SK-N-SH treated with all-trans-retinoic acid at 6 μM for 48 hours (cell line): ENCODE results near the gene SMAD3.
A peak's percentile ranks its signal among the peaks of the same experiment; 100 is the strongest.

ENCODE experiments used
- ATAC-seq: fragments of 200-7000 bp; cut with Tn5 transposase; 3 replicates; pipeline ENCODE4 v1.9.1; 2020; ENCODE audit warnings: mild to moderate bottlenecking, moderate library complexity
- BACH2 ChIP-seq: fragments of 250-450 bp; sonication (Bioruptor Pico); IDR thresholded peaks from 2 replicates; pipeline ENCODE4 v1.9.0; 2021; ENCODE audit warnings: mild to moderate bottlenecking, borderline replicate concordance
- CREB5 ChIP-seq: fragments of 250-450 bp; sonication (Bioruptor Pico); IDR thresholded peaks from 2 replicates; pipeline ENCODE4 v1.5.1; 2020; ENCODE audit warnings: low read depth, mild to moderate bottlenecking, moderate library complexity
- CSDC2 ChIP-seq: fragments of 250-450 bp; sonication (Bioruptor Pico); IDR thresholded peaks from 2 replicates; pipeline ENCODE4 v1.5.0; 2020; ENCODE audit warnings: mild to moderate bottlenecking, moderate library complexity
- CSRNP3 ChIP-seq: fragments of 250-450 bp; sonication (Bioruptor Pico); IDR thresholded peaks from 2 replicates; pipeline ENCODE4 v1.5.1; 2021; ENCODE audit warnings: mild to moderate bottlenecking, moderate library complexity
- ESRRG ChIP-seq: fragments of 250-450 bp; sonication (Bioruptor Pico); IDR thresholded peaks from 2 replicates; pipeline ENCODE4 v1.6.1; 2021; ENCODE audit warnings: mild to moderate bottlenecking
- GLIS3 ChIP-seq: fragments of 250-450 bp; sonication (Bioruptor Pico); IDR thresholded peaks from 2 replicates; pipeline ENCODE4 v1.5.0; 2020; ENCODE audit warnings: mild to moderate bottlenecking, moderate library complexity
- ISL1 ChIP-seq: fragments of 250-450 bp; sonication (Bioruptor Pico); IDR thresholded peaks from 2 replicates; pipeline ENCODE4 v2.1.2; 2022; ENCODE audit warnings: mild to moderate bottlenecking, moderate library complexity
- PATZ1 ChIP-seq: fragments of 250-450 bp; sonication (Bioruptor Pico); IDR thresholded peaks from 2 replicates; pipeline ENCODE4 v1.8.0; 2020; ENCODE audit warnings: mild to moderate bottlenecking, moderate library complexity, borderline replicate concordance
- POU6F1 ChIP-seq: fragments of 250-450 bp; sonication (Bioruptor Pico); IDR thresholded peaks from 2 replicates; pipeline ENCODE4 v1.8.0; 2021; ENCODE audit warnings: low read depth, mild to moderate bottlenecking, moderate library complexity, borderline replicate concordance
- PPARA ChIP-seq: fragments of 250-450 bp; sonication (Bioruptor Pico); IDR thresholded peaks from 2 replicates; pipeline ENCODE4 v1.5.0; 2020; ENCODE audit warnings: mild to moderate bottlenecking, borderline replicate concordance
- RARB ChIP-seq: fragments of 250-450 bp; sonication (Bioruptor Pico); IDR thresholded peaks from 2 replicates; pipeline ENCODE4 v1.8.0; 2021; ENCODE audit warnings: mild to moderate bottlenecking, moderate library complexity
- TCF4 ChIP-seq: fragments of 250-450 bp; sonication (Bioruptor Pico); IDR thresholded peaks from 2 replicates; pipeline ENCODE4 v1.8.0; 2021; ENCODE audit warnings: mild to moderate bottlenecking, moderate library complexity, borderline replicate concordance
- TOX ChIP-seq: fragments of 250-450 bp; sonication (Bioruptor Pico); IDR thresholded peaks from 2 replicates; pipeline ENCODE4 v1.8.0; 2021; ENCODE audit warnings: mild to moderate bottlenecking, moderate library complexity, borderline replicate concordance
- TSHZ2 ChIP-seq: fragments of 250-450 bp; sonication (Bioruptor Pico); IDR thresholded peaks from 2 replicates; pipeline ENCODE4 v1.5.0; 2020; ENCODE audit warnings: mild to moderate bottlenecking, moderate library complexity
- ZC3H10 ChIP-seq: fragments of 250-450 bp; sonication (Bioruptor Pico); IDR thresholded peaks from 2 replicates; pipeline ENCODE4 v1.5.1; 2021; ENCODE audit warnings: mild to moderate bottlenecking, moderate library complexity
- ZFP3 ChIP-seq: fragments of 250-450 bp; sonication (Bioruptor Pico); IDR thresholded peaks from 2 replicates; pipeline ENCODE4 v1.5.0; 2020; ENCODE audit warnings: mild to moderate bottlenecking, moderate library complexity
- ZFP30 ChIP-seq: fragments of 450-650 bp; formaldehyde crosslinking; IDR thresholded peaks from 2 replicates; pipeline ENCODE4 v1.5.0; 2022; ENCODE audit warnings: mild to moderate bottlenecking, moderate library complexity
- ZNF8 ChIP-seq: fragments of 450-650 bp; formaldehyde crosslinking; IDR thresholded peaks from 2 replicates; pipeline ENCODE4 v1.5.0; 2020; ENCODE audit warnings: mild to moderate bottlenecking, moderate library complexity

SMAD3 gene

GRCh38 chr15:67146234-67146633 lies 80.8 kb downstream of the SMAD3 start:
- ATAC-seq, result peak; percentile 28
- TF ChIP-seq CSDC2 (CRISPR knock-in tag) (0 out of 2 replicates have a peak, but pooled peaks have one; percentile 18), ZFP3 (CRISPR knock-in tag) (peak; percentile 27), TSHZ2 (CRISPR knock-in tag) (no peak)

GRCh38 chr15:67146875-67147381 lies 81.5 kb downstream of the SMAD3 start:
- ATAC-seq, result peak; percentile 44
- TF ChIP-seq RARB (CRISPR knock-in tag) (no peak), CSDC2 (CRISPR knock-in tag) (no peak), PATZ1 (CRISPR knock-in tag) (no peak), ZC3H10 (peak; percentile 58; the same call in 1 of the 2 replicates), ZFP3 (CRISPR knock-in tag) (peak; percentile 16; the same call in 1 of the 2 replicates)

- no peak for ATAC-seq
- TF ChIP-seq POU6F1 (CRISPR knock-in tag) (no peak), ISL1 (no peak), TCF4 (CRISPR knock-in tag) (no peak), ZNF8 (CRISPR knock-in tag) (no peak), CSRNP3 (CRISPR knock-in tag) (no peak), GLIS3 (no peak), PPARA (CRISPR knock-in tag) (no peak), PATZ1 (CRISPR knock-in tag) (no peak), ZFP30 (CRISPR knock-in tag) (no peak), CREB5 (CRISPR knock-in tag) (no peak), TOX (no peak), ZC3H10 (no peak), ESRRG (CRISPR knock-in tag) (no peak), BACH2 (no peak), TSHZ2 (CRISPR knock-in tag) (no peak)
- TF ChIP-seq, all 23 proteins: peak for 0
Observed at GRCh38 chr15:67147396-67147949, 82.1 kb downstream of the SMAD3 start.
